WI38 (cell line): ENCODE results near the gene MARK3.

ENCODE experiments used
- H3K4me3 ChIP-seq: 2 replicates; pipeline ENCODE4 v1.5.1; 2011; ENCODE audit warnings: low read depth, mild to moderate bottlenecking, control low read depth, low read length
- CTCF ChIP-seq: IDR thresholded peaks from 2 replicates; pipeline ENCODE4 v1.5.1; 2012; ENCODE audit warnings: low read depth, mild to moderate bottlenecking, control low read depth, low read length

MARK3 gene

GRCh38 chr14:103499709-103500108 is 114.5 kb downstream of the MARK3 start:
- TF ChIP-seq CTCF = no peak
- H3K4me3 ChIP-seq = no peak overlapping the region

GRCh38 chr14:103500148-103500990 is 115.2 kb downstream of the MARK3 start:
- no peak overlapping the region for H3K4me3 ChIP-seq
- peak; percentile 87 for TF ChIP-seq CTCF

DNA sequence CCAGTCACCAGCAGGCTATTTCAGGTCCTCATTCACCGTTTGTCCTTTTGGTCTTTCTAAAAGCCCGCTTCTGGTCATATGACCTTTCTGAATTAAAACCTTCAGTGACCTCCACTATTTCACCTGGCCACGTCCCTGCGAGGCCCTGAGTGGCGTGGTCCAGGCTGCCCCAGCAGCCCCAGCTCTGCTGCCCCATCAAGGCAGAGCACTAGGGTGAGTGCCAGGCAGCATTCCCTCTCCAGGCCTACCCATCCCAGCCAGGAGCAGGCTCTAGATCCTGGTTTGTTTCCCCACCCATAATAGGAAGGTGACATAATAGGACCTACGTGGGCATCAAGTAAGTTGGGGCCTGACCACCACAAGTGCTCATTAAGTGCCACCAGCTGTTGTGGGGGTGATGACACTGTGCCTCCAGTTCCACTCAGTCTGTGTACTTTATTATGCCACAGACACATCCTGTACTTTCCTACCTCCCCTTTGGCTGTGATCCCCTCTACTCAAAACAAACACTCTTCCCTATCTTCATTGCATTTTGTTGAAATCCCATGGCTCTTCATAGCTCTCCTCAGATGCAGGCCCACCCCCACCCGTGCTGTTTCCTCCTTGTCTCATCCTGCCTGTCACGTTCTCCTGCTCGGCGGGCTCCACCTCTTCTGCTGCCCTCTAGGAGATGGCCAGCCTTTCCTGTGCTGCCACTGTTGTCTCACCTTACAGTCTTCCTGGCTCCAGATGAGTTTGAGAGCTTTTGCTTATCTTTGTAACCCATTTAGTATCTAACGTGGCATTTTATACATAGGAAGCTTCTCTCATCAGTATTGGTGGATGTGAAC is 116.0 kb downstream of the MARK3 start:
- no peak overlapping the region for H3K4me3 ChIP-seq
- no peak for TF ChIP-seq CTCF

GRCh38 chr14:103501921-103502669 is 116.9 kb downstream of the MARK3 start:
- TF ChIP-seq CTCF = no peak

DNA sequence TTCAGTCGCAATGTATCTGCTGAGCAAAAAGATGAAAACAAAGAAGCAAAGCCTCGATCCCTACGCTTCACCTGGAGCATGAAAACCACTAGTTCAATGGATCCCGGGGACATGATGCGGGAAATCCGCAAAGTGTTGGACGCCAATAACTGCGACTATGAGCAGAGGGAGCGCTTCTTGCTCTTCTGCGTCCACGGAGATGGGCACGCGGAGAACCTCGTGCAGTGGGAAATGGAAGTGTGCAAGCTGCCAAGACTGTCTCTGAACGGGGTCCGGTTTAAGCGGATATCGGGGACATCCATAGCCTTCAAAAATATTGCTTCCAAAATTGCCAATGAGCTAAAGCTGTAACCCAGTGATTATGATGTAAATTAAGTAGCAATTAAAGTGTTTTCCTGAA is 117.7 kb downstream of the MARK3 start:
- H3K4me3 ChIP-seq = no peak overlapping the region
- TF ChIP-seq CTCF = no peak

More at GRCh38 chr14:103501921-103502669, 116.9 kb downstream of the MARK3 start:
- H3K4me3 ChIP-seq = no peak overlapping the region

DNA sequence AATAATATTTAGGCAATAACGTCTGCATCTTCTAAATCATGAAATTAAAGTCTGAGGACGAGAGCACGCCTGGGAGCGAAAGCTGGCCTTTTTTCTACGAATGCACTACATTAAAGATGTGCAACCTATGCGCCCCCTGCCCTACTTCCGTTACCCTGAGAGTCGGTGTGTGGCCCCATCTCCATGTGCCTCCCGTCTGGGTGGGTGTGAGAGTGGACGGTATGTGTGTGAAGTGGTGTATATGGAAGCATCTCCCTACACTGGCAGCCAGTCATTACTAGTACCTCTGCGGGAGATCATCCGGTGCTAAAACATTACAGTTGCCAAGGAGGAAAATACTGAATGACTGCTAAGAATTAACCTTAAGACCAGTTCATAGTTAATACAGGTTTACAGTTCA is 118.1 kb downstream of the MARK3 start:
- TF ChIP-seq CTCF = no peak
- no peak overlapping the region for H3K4me3 ChIP-seq
